Neural crest cell (in vitro differentiated cells): ENCODE measurements around the gene RBMS3. TPM values are rescaled to one million over a fixed set of nuclear protein-coding genes. Genes with fewer than 3 reads are reported as not detected.

Experiments
- DNase-seq: peaks from one replicate; pipeline ENCODE4 v3.0.0; 2021; ENCODE audit warnings: low read depth, mixed read lengths, low spot score
- H3K27ac Mint-ChIP-seq: one replicate; pipeline ENCODE4 v1.8.0; 2021; ENCODE audit warnings: mild to moderate bottlenecking, mixed read lengths; ENCODE audit not compliant: unreplicated experiment
- H3K27me3 Mint-ChIP-seq: 2 replicates; pipeline ENCODE4 v1.8.0; 2021; ENCODE audit warnings: low read depth, mild to moderate bottlenecking, mixed read lengths
- H3K36me3 Mint-ChIP-seq: 2 replicates; pipeline ENCODE4 v1.8.0; 2021; ENCODE audit warnings: low read depth, mild to moderate bottlenecking, mixed read lengths
- H3K4me1 Mint-ChIP-seq: 2 replicates; pipeline ENCODE4 v1.8.0; 2021; ENCODE audit warnings: mixed read lengths
- H3K4me3 Mint-ChIP-seq: one replicate; pipeline ENCODE4 v1.8.0; 2021; ENCODE audit warnings: mild to moderate bottlenecking, mixed read lengths
- H3K9me3 Mint-ChIP-seq: 2 replicates; pipeline ENCODE4 v1.8.0; 2021; ENCODE audit warnings: mixed read lengths
- total RNA-seq: library from RNA; stranded (reverse); gene quantifications from 2 replicates; pipeline ENCODE4 v1.2.1, GENCODE V29; 2021
- TF ChIP-seq, protein P1 (sequence below): fragments of 200-600 bp; sonication (generic); conservative IDR thresholded peaks from 2 replicates; pipeline ENCODE4 v1.5.0; 2021; ENCODE audit warnings: antibody characterized with exemption, mild to moderate bottlenecking

RBMS3 gene
- total RNA-seq, 1 donor from 2014 or later = 35.4 TPM

DNA sequence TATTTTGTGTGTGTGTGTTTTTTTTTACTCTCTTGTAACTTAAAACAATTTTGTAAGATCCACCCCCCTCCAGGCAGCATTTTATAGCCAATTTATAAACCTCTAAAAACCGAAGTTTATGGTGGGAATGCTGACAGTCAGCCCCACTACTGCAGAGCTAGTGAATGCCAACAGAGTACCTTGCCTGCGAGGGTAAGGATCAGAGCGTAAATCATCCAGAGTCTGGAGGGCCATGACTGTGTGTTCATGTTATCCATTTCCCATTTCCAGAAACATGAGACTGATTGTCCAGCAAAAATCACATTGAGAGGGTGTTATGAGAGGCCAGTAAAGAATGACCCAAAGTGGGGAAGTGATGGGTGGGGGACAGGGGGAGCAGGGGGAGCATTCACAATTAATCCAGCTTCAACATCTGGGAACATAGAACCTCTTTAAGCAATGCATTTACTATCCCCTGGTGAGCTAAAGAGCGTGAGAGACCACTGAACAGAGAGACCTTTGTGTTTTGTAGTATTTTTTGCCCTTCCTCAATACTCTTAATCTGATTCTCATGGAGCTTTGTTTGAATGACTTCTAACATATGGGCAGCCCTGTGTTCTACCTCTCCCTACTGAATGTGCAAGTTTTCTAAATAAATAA, 464.5 kb downstream of the RBMS3 start:
- Mint-ChIP-seq H3K27ac (peak overlapping the region; percentile 70), H3K36me3 (no peaks in the 10 kb centered on the region), H3K9me3 (no peaks in the 10 kb centered on the region), H3K27me3 (no peaks in the 10 kb centered on the region), H3K4me3 (peak overlapping the region; percentile 73), H3K4me1 (peaks cover 52% of the 10 kb centered on the region)
- TF ChIP-seq, protein P1, sequence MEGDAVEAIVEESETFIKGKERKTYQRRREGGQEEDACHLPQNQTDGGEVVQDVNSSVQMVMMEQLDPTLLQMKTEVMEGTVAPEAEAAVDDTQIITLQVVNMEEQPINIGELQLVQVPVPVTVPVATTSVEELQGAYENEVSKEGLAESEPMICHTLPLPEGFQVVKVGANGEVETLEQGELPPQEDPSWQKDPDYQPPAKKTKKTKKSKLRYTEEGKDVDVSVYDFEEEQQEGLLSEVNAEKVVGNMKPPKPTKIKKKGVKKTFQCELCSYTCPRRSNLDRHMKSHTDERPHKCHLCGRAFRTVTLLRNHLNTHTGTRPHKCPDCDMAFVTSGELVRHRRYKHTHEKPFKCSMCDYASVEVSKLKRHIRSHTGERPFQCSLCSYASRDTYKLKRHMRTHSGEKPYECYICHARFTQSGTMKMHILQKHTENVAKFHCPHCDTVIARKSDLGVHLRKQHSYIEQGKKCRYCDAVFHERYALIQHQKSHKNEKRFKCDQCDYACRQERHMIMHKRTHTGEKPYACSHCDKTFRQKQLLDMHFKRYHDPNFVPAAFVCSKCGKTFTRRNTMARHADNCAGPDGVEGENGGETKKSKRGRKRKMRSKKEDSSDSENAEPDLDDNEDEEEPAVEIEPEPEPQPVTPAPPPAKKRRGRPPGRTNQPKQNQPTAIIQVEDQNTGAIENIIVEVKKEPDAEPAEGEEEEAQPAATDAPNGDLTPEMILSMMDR = no peak
- no peak for DNase-seq

DNA sequence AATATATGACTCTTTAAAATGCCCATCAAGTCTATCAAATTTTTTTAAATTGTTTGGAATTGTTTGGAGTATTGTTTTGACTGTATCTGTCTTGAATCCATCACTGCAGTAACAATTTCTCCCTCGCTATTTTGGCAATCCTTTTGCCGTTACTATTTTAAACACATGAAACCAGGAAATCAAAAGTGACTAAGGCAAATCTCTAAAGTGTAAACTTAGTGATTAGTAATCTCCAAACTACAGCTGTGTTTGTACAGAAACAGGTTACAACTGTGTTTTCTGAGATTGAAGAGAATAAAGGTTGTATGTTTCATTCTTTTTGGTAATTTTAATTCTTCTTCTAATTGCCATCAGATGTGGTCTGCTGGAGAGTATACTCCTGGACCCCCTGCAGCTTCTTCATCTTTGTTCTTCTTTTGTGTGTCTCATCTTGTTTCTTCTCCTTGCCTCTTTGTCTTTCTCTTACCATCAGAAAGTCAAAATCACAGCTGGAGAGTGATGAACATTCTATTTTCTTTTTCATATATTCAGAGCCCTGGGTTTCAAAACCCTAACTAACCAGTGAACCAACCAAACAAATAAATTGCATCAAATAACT, 465.4 kb downstream of the RBMS3 start:
- TF ChIP-seq, protein P1 = no peak
- peak overlapping the region; percentile 15 for H3K27ac Mint-ChIP-seq
- H3K9me3 Mint-ChIP-seq = no peaks in the 10 kb centered on the region

DNA sequence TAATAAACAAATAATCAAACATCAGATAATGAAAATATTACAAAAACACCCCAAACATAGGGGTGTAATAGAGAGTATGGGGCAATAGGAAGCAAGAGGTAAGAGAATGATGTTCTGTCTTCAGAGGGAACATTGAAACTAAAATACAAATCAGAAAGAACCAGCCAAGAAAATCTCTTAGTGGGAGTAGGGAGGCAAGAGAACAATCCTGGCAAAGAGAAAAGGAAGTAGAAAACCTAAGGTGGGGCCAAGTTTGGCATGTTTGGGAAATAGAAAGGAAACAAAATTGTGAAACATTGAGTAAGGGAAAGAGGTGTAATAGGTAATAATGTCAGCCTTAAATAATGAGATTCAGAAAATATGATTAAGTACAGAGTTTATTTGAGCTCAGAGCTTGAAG, 467.1 kb downstream of the RBMS3 start:
- Mint-ChIP-seq H3K9me3 (peaks cover 2% of the 10 kb centered on the region), H3K4me3 (no peak overlapping the region), H3K27me3 (peaks cover 2% of the 10 kb centered on the region), H3K27ac (no peak overlapping the region), H3K36me3 (no peaks in the 10 kb centered on the region), H3K4me1 (peaks cover 34% of the 10 kb centered on the region)
- DNase-seq = no peak
- TF ChIP-seq, protein P1 = no peak

More for the DNA sequence above, 465.4 kb downstream of the RBMS3 start:
- no peak overlapping the region for H3K4me3 Mint-ChIP-seq
- no peaks in the 10 kb centered on the region for H3K27me3 Mint-ChIP-seq
- H3K4me1 Mint-ChIP-seq = peaks cover 46% of the 10 kb centered on the region
- DNase-seq = no peak
- H3K36me3 Mint-ChIP-seq = no peaks in the 10 kb centered on the region

DNA sequence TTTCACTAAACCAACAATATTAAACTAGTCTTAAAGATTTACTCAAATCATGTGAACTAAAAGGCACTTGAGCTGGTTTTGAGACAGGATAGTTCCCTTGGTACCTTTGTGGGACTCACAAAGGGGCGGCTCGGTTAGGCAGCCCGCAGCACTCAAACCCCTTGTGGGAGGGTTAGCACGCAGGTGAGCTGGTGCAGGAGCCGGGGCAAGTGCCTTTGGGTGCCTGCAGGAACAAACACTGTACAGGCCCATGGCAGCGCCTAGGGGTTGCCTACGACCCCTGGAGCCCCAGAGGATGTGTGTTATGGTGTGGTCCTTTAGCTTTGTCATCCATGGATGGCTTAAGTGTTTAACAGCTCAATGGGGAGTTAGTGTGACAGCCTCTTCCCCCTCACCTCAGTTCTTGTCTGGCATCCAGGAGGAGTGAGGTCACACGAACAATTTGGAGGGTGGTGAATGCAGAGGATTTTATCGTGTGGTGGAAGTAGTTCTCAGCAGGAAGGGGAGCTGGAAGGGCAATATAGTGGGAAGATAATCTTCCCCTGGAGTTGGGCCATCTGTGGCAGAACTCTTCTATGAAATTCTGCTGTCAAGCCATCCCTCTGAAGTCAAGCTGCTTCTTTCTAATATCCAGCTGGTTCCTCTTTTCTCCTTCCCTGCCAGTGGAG, 470.9 kb downstream of the RBMS3 start:
- peaks cover 2% of the 10 kb centered on the region for H3K27me3 Mint-ChIP-seq
- DNase-seq = no peak

DNA sequence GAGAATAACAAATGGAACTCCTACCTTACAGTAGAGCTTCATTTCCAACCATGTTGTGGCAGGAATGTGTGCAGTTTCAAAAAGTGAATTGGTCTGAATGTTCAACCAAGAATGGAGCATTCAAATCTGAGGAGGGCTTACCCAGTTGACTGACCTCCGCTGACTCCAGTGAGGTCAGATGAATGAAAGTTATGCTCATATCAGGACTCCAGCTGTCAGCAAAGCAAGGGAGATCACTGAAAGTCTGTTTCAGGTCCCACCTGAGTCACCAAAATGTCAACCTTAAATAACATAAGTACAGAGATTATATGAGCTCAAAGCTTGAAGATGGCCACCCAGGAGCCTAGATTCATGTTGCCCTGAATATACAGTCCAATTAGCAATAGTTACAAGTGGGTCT, 473.5 kb downstream of the RBMS3 start:
- peak overlapping the region; percentile 5 for H3K27ac Mint-ChIP-seq
- peaks cover 44% of the 10 kb centered on the region for H3K4me1 Mint-ChIP-seq
- H3K36me3 Mint-ChIP-seq = no peaks in the 10 kb centered on the region
- H3K27me3 Mint-ChIP-seq = peaks cover 5% of the 10 kb centered on the region
- no peak for DNase-seq
- H3K4me3 Mint-ChIP-seq = no peak overlapping the region
- TF ChIP-seq, protein P1 = no peak
- H3K9me3 Mint-ChIP-seq = peaks cover 2% of the 10 kb centered on the region

More for the DNA sequence above, 470.9 kb downstream of the RBMS3 start:
- Mint-ChIP-seq H3K9me3 (peaks cover 2% of the 10 kb centered on the region), H3K4me1 (peaks cover 38% of the 10 kb centered on the region), H3K27ac (no peak overlapping the region), H3K4me3 (no peak overlapping the region), H3K36me3 (no peaks in the 10 kb centered on the region)
- TF ChIP-seq, protein P1 = no peak
